Mesendoderm (in vitro differentiated cells): Measurements from ENCODE around the gene MDM2.

Source experiments
- DNase-seq: peaks from one replicate; pipeline ENCODE4 v3.0.0; 2013
- H2AK5ac ChIP-seq: 2 replicates; pipeline ENCODE4 v1.6.1; 2013; ENCODE audit warnings: low read length, inconsistent platforms
- H2BK120ac ChIP-seq: 2 replicates; pipeline ENCODE4 v1.6.1; 2013; ENCODE audit warnings: low read depth, mild to moderate bottlenecking, low read length, moderate library complexity, mixed read lengths
- H2BK15ac ChIP-seq: replicated peaks from 2 replicates; pipeline ENCODE4 v1.6.1; 2013; ENCODE audit warnings: low read depth, mild to moderate bottlenecking, moderate library complexity
- H2BK5ac ChIP-seq: 2 replicates; pipeline ENCODE4 v1.6.1; 2013; ENCODE audit warnings: low read length, inconsistent platforms
- H3K18ac ChIP-seq: 2 replicates; pipeline ENCODE4 v1.6.1; 2013; ENCODE audit warnings: mild to moderate bottlenecking, low read length, mixed read lengths
- H3K23ac ChIP-seq: one replicate; pipeline ENCODE4 v1.6.1; 2013; ENCODE audit warnings: low read length
- H3K27ac ChIP-seq: 2 replicates; pipeline ENCODE4 v1.5.1; 2013; ENCODE audit warnings: low read depth, mild to moderate bottlenecking, inconsistent platforms, low read length, moderate library complexity
- H3K27me3 ChIP-seq: 2 replicates; pipeline ENCODE4 v1.6.1; 2013; ENCODE audit warnings: low read length, control low read depth, mild to moderate bottlenecking, inconsistent platforms; ENCODE audit not compliant: insufficient read depth, poor library complexity
- H3K36me3 ChIP-seq: 2 replicates; pipeline ENCODE4 v1.6.1; 2013; ENCODE audit warnings: low read length, inconsistent platforms; ENCODE audit not compliant: control insufficient read depth, insufficient read depth
- H3K4ac ChIP-seq: one replicate; pipeline ENCODE4 v1.6.1; 2013; ENCODE audit warnings: low read depth, mild to moderate bottlenecking, low read length, moderate library complexity
- H3K4me1 ChIP-seq: 2 replicates; pipeline ENCODE4 v1.6.1; 2013; ENCODE audit warnings: low read depth, low read length, inconsistent platforms; ENCODE audit not compliant: control insufficient read depth
- H3K4me2 ChIP-seq: 2 replicates; pipeline ENCODE4 v1.6.1; 2013; ENCODE audit warnings: low read length
- H3K4me3 ChIP-seq: 2 replicates; pipeline ENCODE4 v1.5.1; 2013; ENCODE audit warnings: mild to moderate bottlenecking, low read length
- H3K56ac ChIP-seq: one replicate; pipeline ENCODE4 v1.6.1; 2013; ENCODE audit warnings: low read length
- H3K79me1 ChIP-seq: 2 replicates; pipeline ENCODE4 v1.6.1; 2013; ENCODE audit warnings: low read length, inconsistent platforms
- H3K79me2 ChIP-seq: 2 replicates; pipeline ENCODE4 v1.6.1; 2013; ENCODE audit warnings: mild to moderate bottlenecking, low read length; ENCODE audit not compliant: control insufficient read depth, insufficient read depth
- H3K9ac ChIP-seq: 2 replicates; pipeline ENCODE4 v1.6.1; 2013; ENCODE audit warnings: low read length, inconsistent platforms
- H4K5ac ChIP-seq: one replicate; pipeline ENCODE4 v1.6.1; 2013; ENCODE audit warnings: low read length
- H4K8ac ChIP-seq: one replicate; pipeline ENCODE4 v1.6.1; 2013; ENCODE audit warnings: low read depth, mild to moderate bottlenecking, control low read depth, low read length, moderate library complexity
- WGBS: extraction: QIAGEN DNeasy Blood & Tissue Kit; methylation state at CpG from one replicate; pipeline ENCODE4 v1.1.7; 2013; ENCODE audit warnings: low lambda C conversion rate, missing lambda C conversion rate; ENCODE audit not compliant: insufficient coverage; ENCODE audit errors: extremely low coverage; 5-methylcytosine and 5-hydroxymethylcytosine counted together

MDM2 gene

GRCh38 chr12:68877583-68877982, 69.6 kb downstream of the MDM2 start:
- DNase-seq: no peak
- H3K27ac ChIP-seq: no peak overlapping the region
- no peak overlapping the region for H2BK15ac ChIP-seq
- H3K4me3 ChIP-seq: no peak overlapping the region
- H3K4me2 ChIP-seq: no peak overlapping the region
- no peaks in the 10 kb centered on the region for H3K4me1 ChIP-seq
- H3K27me3 ChIP-seq: no peaks in the 10 kb centered on the region
- no peak overlapping the region for H3K23ac ChIP-seq
- no peaks in the 10 kb centered on the region for H3K36me3 ChIP-seq
- no peaks in the 10 kb centered on the region for H3K79me2 ChIP-seq
- no peak overlapping the region for H2AK5ac ChIP-seq
- no peak overlapping the region for H3K18ac ChIP-seq
- WGBS: no CpG with 5 or more reads among the region's 4 CpGs
- H3K4ac ChIP-seq: no peak overlapping the region
- H3K56ac ChIP-seq: no peak overlapping the region
- H4K5ac ChIP-seq: no peak overlapping the region
- no peak overlapping the region for H4K8ac ChIP-seq
- no peaks in the 10 kb centered on the region for H3K79me1 ChIP-seq
- no peak overlapping the region for H2BK5ac ChIP-seq
- H3K9ac ChIP-seq: no peak overlapping the region
- no peak overlapping the region for H2BK120ac ChIP-seq

- Histone ChIP-seq H3K4me2 (no peak overlapping the region), H4K8ac (no peak overlapping the region), H3K27ac (no peak overlapping the region), H2BK120ac (no peak overlapping the region), H3K79me2 (no peaks in the 10 kb centered on the region), H2BK15ac (no peak overlapping the region), H3K9ac (no peak overlapping the region), H3K4me3 (no peak overlapping the region), H3K4me1 (no peaks in the 10 kb centered on the region), H3K4ac (no peak overlapping the region), H3K56ac (no peak overlapping the region), H3K23ac (no peak overlapping the region), H2BK5ac (no peak overlapping the region), H3K27me3 (no peaks in the 10 kb centered on the region), H4K5ac (no peak overlapping the region), H3K79me1 (no peaks in the 10 kb centered on the region), H2AK5ac (no peak overlapping the region), H3K18ac (no peak overlapping the region), H3K36me3 (no peaks in the 10 kb centered on the region)
- DNase-seq: no peak
- no CpG with 5 or more reads among the region's 4 CpGs for WGBS
These were observed 70.3 kb downstream of the MDM2 start for GRCh38 chr12:68878283-68878682.

GRCh38 chr12:68878846-68879245, 70.9 kb downstream of the MDM2 start:
- Histone ChIP-seq H3K27me3 (no peaks in the 10 kb centered on the region), H2BK120ac (no peak overlapping the region), H3K4me1 (no peaks in the 10 kb centered on the region), H4K5ac (no peak overlapping the region), H3K4me3 (no peak overlapping the region), H3K79me2 (no peaks in the 10 kb centered on the region), H3K23ac (no peak overlapping the region), H4K8ac (no peak overlapping the region), H3K4ac (no peak overlapping the region), H2AK5ac (no peak overlapping the region), H2BK15ac (no peak overlapping the region), H3K4me2 (no peak overlapping the region), H2BK5ac (no peak overlapping the region), H3K56ac (no peak overlapping the region), H3K27ac (no peak overlapping the region), H3K36me3 (no peaks in the 10 kb centered on the region), H3K18ac (no peak overlapping the region), H3K9ac (no peak overlapping the region), H3K79me1 (no peaks in the 10 kb centered on the region)
- DNase-seq: no peak
- no CpG with 5 or more reads among the region's 4 CpGs for WGBS

- no peak overlapping the region for H3K18ac ChIP-seq
- H3K27ac ChIP-seq: no peak overlapping the region
- H3K79me1 ChIP-seq: no peaks in the 10 kb centered on the region
- no peak overlapping the region for H2BK5ac ChIP-seq
- H2BK15ac ChIP-seq: no peak overlapping the region
- no peaks in the 10 kb centered on the region for H3K79me2 ChIP-seq
- no peak overlapping the region for H3K4ac ChIP-seq
- H3K9ac ChIP-seq: no peak overlapping the region
- H3K56ac ChIP-seq: no peak overlapping the region
- no peaks in the 10 kb centered on the region for H3K27me3 ChIP-seq
- DNase-seq: no peak
- no peak overlapping the region for H3K4me3 ChIP-seq
- H2BK120ac ChIP-seq: no peak overlapping the region
- no peak overlapping the region for H4K8ac ChIP-seq
- no peak overlapping the region for H2AK5ac ChIP-seq
- no peaks in the 10 kb centered on the region for H3K4me1 ChIP-seq
- no peak overlapping the region for H3K23ac ChIP-seq
- no peak overlapping the region for H3K4me2 ChIP-seq
- no CpG with 5 or more reads among the region's 5 CpGs for WGBS
- no peak overlapping the region for H4K5ac ChIP-seq
- no peaks in the 10 kb centered on the region for H3K36me3 ChIP-seq
These were observed 72.8 kb downstream of the MDM2 start for GRCh38 chr12:68880660-68881325.

- no peak overlapping the region for H4K5ac ChIP-seq
- H3K79me1 ChIP-seq: no peaks in the 10 kb centered on the region
- DNase-seq: no peak
- no peaks in the 10 kb centered on the region for H3K79me2 ChIP-seq
- no peaks in the 10 kb centered on the region for H3K4me1 ChIP-seq
- no peak overlapping the region for H3K23ac ChIP-seq
- no peak overlapping the region for H4K8ac ChIP-seq
- H2BK15ac ChIP-seq: no peak overlapping the region
- no peaks in the 10 kb centered on the region for H3K36me3 ChIP-seq
- no peak overlapping the region for H3K4me2 ChIP-seq
- H3K4ac ChIP-seq: no peak overlapping the region
- no peak overlapping the region for H3K27ac ChIP-seq
- no peak overlapping the region for H3K9ac ChIP-seq
- no peak overlapping the region for H3K4me3 ChIP-seq
- no peak overlapping the region for H3K18ac ChIP-seq
- H3K27me3 ChIP-seq: no peaks in the 10 kb centered on the region
- H3K56ac ChIP-seq: no peak overlapping the region
- no peak overlapping the region for H2AK5ac ChIP-seq
- H2BK120ac ChIP-seq: no peak overlapping the region
- no peak overlapping the region for H2BK5ac ChIP-seq
- no CpG with 5 or more reads among the region's 4 CpGs for WGBS
These were observed 74.4 kb downstream of the MDM2 start for GRCh38 chr12:68882251-68882964.
